ENCODE data around the gene RPH3AL.
"Not testable (repeated sequence)": the region's sequence is repeated elsewhere in the genome, so short reads cannot be mapped to it uniquely, and the experiment has no call there.

RPH3AL gene

GRCh38 chr17:333626-334396 lies 18.8 kb downstream of the RPH3AL start:
- DNase-seq, result no peak

- DNase-seq, result no peak
Measured at GRCh38 chr17:332558-333322, 19.9 kb downstream of the RPH3AL start.

GRCh38 chr17:332023-332422 lies 20.6 kb downstream of the RPH3AL start:
- DNase-seq, result no peak

DNA sequence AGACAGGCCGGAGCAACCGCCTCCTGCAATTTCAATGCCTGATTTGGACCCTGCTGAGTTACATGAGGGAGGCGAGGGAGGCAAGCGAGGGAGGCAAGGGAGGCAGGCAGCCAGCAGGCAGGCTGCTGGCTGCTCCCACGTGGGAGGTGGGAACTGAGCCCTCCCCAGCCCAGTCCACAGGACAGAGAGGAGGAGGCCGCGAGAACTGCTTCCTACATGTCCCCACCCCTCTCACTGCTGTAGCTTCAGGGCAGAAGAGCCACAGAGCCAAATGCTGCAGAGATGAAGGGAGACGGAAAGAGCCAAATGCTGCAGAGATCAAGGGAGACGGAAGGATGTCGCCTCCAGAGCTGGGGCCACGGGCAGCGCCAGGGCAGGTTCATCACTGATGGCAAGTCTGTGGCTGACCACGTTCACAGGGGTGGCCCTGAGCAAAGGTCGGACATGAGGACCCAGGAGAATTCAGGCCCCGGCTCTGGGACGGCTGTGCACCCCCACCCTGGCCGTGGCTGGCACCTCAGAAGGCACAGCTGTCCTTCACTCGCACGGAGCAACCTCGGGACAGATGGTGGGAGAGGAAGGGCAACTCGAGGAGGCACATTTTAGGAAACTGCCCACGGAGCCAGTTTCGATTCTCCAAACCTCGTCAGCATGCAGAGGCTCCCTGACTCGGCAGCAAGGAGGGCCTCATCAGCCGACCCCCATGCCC lies 21.5 kb downstream of the RPH3AL start:
- no peak for DNase-seq

DNA sequence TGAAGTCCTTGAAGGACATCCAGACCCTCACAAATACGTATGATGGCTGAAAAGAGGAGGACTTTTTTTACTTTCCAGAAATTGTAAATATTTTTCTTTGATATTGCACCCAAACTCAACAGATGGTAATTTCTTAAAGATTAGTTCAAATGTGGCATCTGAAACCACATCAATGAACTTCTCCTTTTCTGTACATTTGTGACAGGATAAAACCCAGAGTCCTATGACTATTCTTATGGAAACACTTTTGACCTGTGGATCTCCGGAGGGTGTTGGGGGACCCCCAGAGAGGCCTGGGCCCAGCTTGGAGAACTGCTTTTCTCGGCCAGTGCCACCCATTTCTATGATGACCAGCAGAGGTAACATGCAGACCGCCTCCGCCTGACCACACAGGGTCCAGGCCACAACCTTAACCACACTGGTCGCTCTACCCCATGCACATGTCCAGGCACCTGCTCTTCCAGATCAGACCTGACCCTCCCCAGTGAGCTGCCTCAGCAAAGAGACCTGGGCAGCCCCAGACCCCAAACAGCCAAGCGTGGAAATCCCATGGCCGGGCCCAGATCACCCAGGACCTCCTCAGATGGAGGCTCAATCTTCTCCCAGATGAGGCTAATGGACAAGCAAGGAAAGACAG lies 22.7 kb downstream of the RPH3AL start:
- DNase-seq, result no peak

DNA sequence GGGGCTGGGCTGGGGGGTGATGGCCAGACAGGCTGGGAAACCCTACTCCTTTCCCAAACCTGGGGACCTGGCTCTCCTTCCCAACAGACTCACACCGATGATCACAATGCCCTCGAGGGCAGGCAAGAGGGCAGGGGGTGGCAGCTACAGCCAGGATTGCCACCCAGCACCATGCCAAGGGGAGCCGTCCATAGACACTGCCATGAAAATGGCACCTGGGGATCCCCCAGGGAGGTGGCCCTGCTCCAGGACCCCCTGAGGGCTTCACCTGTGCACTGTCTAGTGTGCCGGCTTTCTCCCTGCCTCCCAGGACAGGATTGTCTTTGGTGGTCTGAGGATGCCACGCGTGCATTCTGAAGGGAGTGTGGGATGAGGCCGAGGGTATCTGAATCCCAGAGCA lies 24.6 kb downstream of the RPH3AL start:
- no peak for DNase-seq

DNA sequence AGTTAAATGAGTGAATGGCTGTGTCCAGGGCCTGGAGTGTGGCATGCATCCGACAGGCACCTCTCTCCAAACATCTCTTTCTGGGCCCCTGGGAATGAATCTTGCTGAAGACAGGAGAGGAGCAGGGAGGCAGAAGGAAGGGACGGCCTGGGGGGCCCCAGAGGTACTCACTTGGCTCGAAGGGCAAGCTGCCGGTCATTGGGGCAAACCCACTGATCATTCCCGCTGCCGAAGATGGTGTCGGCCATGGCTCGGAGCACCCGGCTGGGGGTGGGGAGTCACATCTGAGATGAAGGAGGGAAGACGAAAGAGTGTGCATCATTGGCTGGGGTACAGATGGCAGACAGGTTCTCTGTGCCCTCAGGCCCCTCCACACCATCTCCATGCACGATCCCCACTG lies 25.3 kb downstream of the RPH3AL start:
- no peak for DNase-seq

DNA sequence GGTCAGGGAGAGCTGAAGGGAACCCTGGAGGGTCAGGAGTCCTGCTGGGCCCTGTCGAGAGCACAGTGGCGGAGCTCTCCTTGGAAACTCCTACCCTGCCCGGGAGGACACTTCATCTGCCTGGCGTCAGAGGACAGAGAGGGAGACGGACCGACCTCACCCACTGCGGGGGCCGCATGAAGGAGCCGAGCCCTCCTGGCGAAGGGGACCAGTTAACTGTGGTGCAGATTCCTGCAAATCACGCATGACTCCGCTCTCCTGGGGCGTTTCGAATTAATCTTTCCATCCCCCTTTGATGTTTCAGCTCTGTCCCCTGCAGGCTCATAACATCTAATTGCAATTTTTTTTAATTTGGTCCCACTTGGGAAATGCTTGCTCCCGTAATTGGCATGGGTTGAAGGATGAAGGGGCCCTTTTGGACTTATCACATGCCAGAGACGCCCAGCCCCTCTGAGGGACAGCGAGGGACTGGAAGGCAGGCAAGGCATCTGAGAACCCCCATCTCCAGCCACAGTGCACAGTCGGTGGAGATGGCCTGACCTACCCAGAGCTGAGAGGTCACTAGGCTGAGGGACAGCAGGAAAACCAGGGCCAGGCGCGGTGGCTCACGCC lies 26.5 kb downstream of the RPH3AL start:
- no peak for DNase-seq

DNA sequence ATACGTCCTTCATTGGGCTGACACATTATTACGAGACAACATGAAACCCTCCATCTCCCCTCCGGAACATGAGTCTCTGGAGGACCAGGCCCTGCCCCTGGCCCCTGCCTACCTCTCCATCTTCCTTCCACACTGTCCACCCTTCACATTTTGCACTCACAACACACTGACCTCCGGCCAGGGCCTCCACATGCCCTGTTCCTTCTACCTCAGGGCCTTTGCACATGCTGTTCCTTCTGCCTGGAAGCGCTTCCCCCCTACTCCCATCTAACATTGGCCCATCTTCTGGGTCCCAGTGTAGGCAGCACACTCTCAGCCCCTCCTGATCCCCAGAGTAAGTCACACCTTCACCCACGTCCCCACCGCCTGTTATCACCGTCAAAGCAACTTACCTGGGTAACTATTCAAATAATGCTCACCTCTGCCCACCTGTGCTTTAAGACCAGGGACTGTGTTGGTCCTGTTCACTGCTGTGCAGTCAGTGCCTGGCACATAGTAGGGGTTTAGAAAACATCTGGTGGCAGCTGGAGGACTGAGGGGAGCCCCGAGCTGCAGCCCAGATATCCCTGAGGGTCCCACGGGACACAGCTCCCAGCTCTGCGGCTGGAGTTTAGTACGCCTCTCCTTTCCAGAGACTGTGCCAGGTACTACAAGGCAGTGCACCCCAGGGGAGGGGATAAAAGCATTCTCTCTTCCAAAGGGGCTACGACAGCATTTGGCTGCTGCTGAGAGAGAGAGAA lies 27.2 kb downstream of the RPH3AL start:
- DNase-seq, result no peak

DNA sequence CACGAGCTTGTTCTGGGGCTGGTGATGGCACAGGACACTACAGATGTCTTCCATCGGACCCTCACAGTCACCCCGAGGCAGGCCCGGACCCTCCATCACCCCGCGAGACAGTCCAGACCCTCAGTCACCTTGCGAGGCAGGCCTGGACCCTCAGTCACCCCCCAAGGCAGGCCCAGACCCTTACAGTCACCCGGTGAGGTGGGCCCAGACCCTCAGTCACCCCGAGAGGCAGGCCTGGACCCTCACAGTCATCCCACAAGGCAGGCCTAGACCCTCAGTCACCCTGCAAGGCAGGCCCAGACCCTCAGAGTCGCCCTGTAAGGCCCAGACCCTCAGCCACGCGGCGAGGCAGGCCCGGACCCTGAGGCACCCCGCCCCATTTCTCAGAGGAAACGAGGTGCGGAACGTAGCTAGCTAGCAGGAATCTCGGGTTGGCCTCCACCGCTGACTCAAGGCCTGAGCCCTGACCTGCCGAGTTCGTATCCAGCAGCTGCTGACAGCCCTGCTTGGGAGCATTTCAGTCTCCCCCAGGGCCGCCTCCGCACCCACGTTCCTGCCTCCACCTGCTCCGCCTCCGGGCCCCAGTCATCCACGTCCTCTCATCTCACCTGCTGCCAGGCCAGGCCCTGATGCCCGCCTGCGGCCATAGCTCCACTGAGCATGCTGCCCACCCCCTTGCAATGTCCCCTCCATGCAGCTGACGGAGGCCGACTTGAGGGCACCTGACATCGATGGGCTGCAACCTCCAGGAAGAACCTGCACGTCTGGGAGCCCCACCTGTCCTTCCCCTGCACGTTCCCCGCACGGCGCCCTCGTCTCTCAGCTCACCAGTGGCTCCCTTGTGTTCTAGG lies 28.7 kb downstream of the RPH3AL start:
- DNase-seq, result no peak

- DNase-seq, result no peak
Measured at GRCh38 chr17:323181-323580, 29.4 kb downstream of the RPH3AL start.

GRCh38 chr17:322006-322780 lies 30.4 kb downstream of the RPH3AL start:
- no peak for DNase-seq

- DNase-seq, result no peak
Measured at GRCh38 chr17:321386-321941, 31.1 kb downstream of the RPH3AL start.

GRCh38 chr17:320809-321385 lies 31.7 kb downstream of the RPH3AL start:
- DNase-seq, result no peak

DNA sequence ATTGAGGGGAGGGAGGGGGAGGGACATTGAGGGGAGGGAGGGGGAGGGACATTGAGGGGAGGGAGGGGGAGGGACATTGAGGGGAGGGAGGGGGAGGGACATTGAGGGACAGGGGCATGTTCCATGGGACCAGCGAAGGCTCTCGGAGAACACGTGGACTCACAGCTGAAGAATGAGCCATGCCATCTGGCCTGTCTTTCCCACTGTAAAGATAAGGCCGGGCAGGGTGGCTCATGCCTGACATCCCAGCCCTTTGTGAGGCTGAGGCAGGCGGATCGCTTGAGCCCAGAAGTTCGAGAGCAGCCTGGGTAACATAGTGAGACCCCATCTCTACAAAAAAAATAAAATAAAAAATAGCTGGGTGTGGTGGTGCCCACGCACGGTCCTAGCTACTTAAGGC lies 32.5 kb downstream of the RPH3AL start:
- DNase-seq, result no peak

- no peak for DNase-seq
Measured at GRCh38 chr17:319266-319665, 33.3 kb downstream of the RPH3AL start.

DNA sequence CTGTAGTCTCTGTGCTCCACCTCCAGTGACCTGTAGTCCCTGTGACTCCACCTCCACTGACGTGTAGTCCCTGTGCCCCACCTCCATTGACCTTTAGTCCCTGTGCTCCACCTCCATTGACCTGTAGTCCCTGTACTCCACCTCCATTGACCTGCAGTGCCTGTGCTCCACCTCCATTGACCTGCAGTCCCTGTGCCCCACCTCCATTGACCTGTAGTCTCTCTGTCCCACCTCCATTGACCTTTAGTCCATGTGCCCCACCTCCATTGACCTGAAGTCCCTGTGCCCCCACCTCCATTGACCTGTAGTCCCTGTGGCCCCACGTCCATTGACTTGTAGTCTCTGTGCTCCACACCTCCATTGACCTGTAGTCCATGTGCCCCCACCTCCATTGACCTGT lies 35.5 kb downstream of the RPH3AL start:
- not testable (repeated sequence) for DNase-seq

DNA sequence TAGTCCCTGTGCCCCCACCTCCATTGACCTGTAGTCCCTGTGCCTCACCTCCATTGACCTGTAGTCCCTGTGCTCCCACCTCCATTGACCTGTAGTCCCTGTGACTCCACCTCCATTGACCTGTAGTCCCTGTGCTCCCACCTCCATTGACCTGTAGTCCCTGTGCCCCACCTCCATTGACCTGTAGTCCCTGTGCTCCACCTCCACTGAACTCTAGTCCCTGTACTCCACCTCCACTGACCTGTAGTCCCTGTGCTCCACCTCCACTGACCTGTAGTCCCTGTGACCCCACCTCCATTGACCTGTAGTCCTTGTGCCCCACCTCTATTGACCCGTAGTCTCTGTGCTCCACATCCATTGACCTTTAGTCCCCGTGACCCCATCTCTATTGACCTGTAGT lies 37.2 kb downstream of the RPH3AL start:
- not testable (repeated sequence) for DNase-seq

DNA sequence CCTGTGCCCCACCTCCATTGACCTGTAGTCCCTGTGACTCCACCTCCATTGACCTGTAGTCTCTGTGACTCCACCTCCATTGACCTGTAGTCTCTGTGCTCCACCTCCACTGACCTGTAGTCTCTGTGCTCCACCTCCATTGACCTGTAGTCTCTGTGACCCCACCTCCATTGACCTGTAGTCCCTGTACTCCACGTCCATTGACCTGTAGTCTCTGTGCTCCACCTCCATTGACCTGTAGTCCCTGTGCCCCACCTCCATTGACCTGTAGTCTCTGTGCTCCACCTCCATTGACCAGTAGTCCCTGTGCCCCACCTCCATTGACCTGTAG lies 38.0 kb downstream of the RPH3AL start:
- not testable (repeated sequence) for DNase-seq
